Sigmoid colon (tissue), 4 donors: ENCODE data around the gene CACNA1A.

ENCODE experiments used
- CTCF ChIP-seq, 4 experiments: fragments of 450-650 bp in 3 of 4; fragments of 200-600 bp in 1 of 4; IDR thresholded peaks; one replicate each; pipeline ENCODE4 v1.5.1; 2016 to 2019; ENCODE audit warnings: antibody characterized with exemption in 4 of 4, mild to moderate bottlenecking in 3 of 4, moderate library complexity in 2 of 4
- EP300 ChIP-seq, 4 donors: sonication (generic); formaldehyde crosslinking; IDR thresholded peaks; one replicate each; pipeline ENCODE4 v1.6.1; 2017; ENCODE audit warnings: antibody characterized with exemption in 4 of 4

- TF ChIP-seq CTCF (IDR thresholded peaks at IDR 0.05) (no peak), EP300 (IDR thresholded peaks at IDR 0.05) (no peak)
These were observed 142.3 kb downstream of the CACNA1A start for GRCh38 chr19:13363954-13364353.
